ENCODE results near the gene C20orf173. TPM values are rescaled to one million over a fixed set of nuclear protein-coding genes. Genes with fewer than 3 reads are reported as not detected.

The C20orf173 gene
- total RNA-seq, 4 donors from 2014 or later = not detected

DNA sequence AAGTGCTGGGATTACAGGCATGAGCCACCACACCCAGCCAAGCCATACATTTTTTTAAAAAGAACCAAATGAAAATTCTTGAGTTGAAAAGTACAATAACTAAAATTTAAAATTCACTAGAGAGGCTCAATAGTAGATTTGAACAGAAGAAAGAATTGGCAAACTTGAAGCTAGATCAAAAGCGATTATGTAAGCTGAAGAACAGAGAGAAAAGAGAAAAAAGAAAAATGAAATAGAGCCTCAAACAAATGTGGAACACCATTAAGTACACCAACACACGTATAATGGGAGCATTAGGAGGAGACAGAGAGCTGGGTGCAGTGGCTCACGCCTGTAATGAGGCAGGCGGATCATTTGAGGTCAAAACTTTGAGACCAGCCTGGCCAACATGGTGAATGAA, 43.4 kb upstream of the C20orf173 start:
- Histone ChIP-seq H3K4me3 (no peak overlapping the region), H3K27ac (no peak overlapping the region), H3K36me3 (no peaks in the 10 kb centered on the region), H3K4me1 (no peaks in the 10 kb centered on the region), H3K9me3 (peaks cover 0 to 27% (median 0%) of the 10 kb centered on the region in 4 donors), H3K27me3 (no peaks in the 10 kb centered on the region)
- no peak for DNase-seq (ENCODE audit: low spot score in 2 of 2)
- WGBS, 2 donors = 94% methylated on average over 4 of the region's 4 CpGs
- TF ChIP-seq EP300 (IDR thresholded peaks at IDR 0.05) = no peak
- no peak for TF ChIP-seq POLR2A (IDR thresholded peaks at IDR 0.05)
- TF ChIP-seq, protein P1, sequence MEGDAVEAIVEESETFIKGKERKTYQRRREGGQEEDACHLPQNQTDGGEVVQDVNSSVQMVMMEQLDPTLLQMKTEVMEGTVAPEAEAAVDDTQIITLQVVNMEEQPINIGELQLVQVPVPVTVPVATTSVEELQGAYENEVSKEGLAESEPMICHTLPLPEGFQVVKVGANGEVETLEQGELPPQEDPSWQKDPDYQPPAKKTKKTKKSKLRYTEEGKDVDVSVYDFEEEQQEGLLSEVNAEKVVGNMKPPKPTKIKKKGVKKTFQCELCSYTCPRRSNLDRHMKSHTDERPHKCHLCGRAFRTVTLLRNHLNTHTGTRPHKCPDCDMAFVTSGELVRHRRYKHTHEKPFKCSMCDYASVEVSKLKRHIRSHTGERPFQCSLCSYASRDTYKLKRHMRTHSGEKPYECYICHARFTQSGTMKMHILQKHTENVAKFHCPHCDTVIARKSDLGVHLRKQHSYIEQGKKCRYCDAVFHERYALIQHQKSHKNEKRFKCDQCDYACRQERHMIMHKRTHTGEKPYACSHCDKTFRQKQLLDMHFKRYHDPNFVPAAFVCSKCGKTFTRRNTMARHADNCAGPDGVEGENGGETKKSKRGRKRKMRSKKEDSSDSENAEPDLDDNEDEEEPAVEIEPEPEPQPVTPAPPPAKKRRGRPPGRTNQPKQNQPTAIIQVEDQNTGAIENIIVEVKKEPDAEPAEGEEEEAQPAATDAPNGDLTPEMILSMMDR (IDR thresholded peaks at IDR 0.05) = no peak

- H3K9me3 ChIP-seq = peaks cover 0 to 27% (median 0%) of the 10 kb centered on the region in 4 donors
- H3K36me3 ChIP-seq = no peaks in the 10 kb centered on the region
- H3K27ac ChIP-seq = no peak overlapping the region
- no peaks in the 10 kb centered on the region for H3K27me3 ChIP-seq
- no peaks in the 10 kb centered on the region for H3K4me1 ChIP-seq
- H3K4me3 ChIP-seq = no peak overlapping the region
- TF ChIP-seq POLR2A (IDR thresholded peaks at IDR 0.05) = no peak
- DNase-seq (ENCODE audit: low spot score in 2 of 2) = no peak
Measured at GRCh38 chr20:35571555-35571954, 42.1 kb upstream of the C20orf173 start.

- no peak for DNase-seq (ENCODE audit: low spot score in 2 of 2)
- WGBS, 2 donors = 11 to 12% methylated on average over 2 of the region's 2 CpGs
- H3K4me3 ChIP-seq = no peak overlapping the region
- peaks cover 0 to 14% (median 0%) of the 10 kb centered on the region in 4 donors for H3K9me3 ChIP-seq
- H3K4me1 ChIP-seq = no peaks in the 10 kb centered on the region
- H3K27ac ChIP-seq = no peak overlapping the region
- H3K36me3 ChIP-seq = no peaks in the 10 kb centered on the region
- TF ChIP-seq, protein P1 (IDR thresholded peaks at IDR 0.05) = no peak
- no peak for TF ChIP-seq POLR2A (IDR thresholded peaks at IDR 0.05)
- H3K27me3 ChIP-seq = no peaks in the 10 kb centered on the region
Measured at GRCh38 chr20:35568645-35569044, 39.2 kb upstream of the C20orf173 start.

DNA sequence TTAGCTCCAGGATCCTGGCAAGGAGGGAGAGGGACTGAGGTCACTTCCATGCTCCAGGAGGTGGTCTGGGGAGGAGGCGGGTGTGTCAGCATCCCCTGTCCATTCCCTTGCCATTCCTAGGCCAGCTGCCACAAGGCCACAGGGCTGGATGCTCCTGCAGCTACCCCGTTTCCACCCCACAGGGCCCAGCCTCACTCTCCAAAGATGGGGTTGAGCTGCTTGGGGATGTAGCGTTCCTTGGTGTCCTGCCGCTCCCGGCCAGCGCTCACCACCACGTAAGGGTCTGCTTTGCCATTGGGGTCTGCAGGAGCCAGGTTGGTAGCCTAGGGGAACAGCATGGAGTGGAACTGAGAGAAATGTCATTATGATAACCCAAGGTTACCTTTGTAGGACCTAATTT, 35.5 kb upstream of the C20orf173 start:
- H3K4me3 ChIP-seq = no peak overlapping the region
- TF ChIP-seq, protein P1 (IDR thresholded peaks at IDR 0.05) = no peak
- TF ChIP-seq POLR2A (IDR thresholded peaks at IDR 0.05) = no peak
- no peak for TF ChIP-seq EP300 (IDR thresholded peaks at IDR 0.05)
- DNase-seq (ENCODE audit: low spot score in 2 of 2) = no peak
- no peak overlapping the region for H3K27ac ChIP-seq
- WGBS, 2 donors = 92 to 98% methylated on average over 6 to 7 of the region's 7 CpGs
- no peaks in the 10 kb centered on the region for H3K4me1 ChIP-seq
- no peaks in the 10 kb centered on the region for H3K9me3 ChIP-seq
- H3K36me3 ChIP-seq = no peaks in the 10 kb centered on the region
- no peaks in the 10 kb centered on the region for H3K27me3 ChIP-seq

DNA sequence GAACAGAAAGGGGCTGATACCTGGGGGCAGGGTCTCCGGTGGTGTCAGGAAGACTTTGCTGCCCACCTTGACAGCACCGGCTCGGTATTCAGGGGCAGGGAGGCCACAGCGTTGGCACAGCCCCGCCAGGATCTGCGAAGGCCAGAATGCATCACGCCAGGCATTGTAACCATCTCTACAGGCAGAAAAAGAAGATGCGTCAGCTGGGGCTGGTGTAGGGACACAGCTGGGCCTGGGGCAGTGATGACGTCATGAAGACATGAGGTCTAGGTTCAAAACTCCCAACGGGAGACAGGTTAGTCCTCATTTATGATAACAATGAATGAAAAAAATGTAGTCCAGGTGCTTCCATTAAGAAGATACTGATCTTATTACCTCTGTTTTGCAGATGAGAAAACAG, 34.4 kb upstream of the C20orf173 start:
- TF ChIP-seq EP300 (IDR thresholded peaks at IDR 0.05) (no peak), POLR2A (IDR thresholded peaks at IDR 0.05) (no peak)
- TF ChIP-seq, protein P1 (IDR thresholded peaks at IDR 0.05) = no peak
- Histone ChIP-seq H3K27ac (no peak overlapping the region), H3K4me1 (no peaks in the 10 kb centered on the region), H3K9me3 (no peaks in the 10 kb centered on the region), H3K27me3 (no peaks in the 10 kb centered on the region), H3K4me3 (no peak overlapping the region), H3K36me3 (peaks cover 0 to 10% (median 0%) of the 10 kb centered on the region in 3 donors)
- 85 to 90% methylated on average over 10 of the region's 10 CpGs for WGBS, 2 donors
- DNase-seq (ENCODE audit: low spot score in 2 of 2) = no peak

GRCh38 chr20:35562541-35563110, 33.2 kb upstream of the C20orf173 start:
- no peak for TF ChIP-seq POLR2A (IDR thresholded peaks at IDR 0.05)
- TF ChIP-seq, protein P1 (IDR thresholded peaks at IDR 0.05) = no peak
- no peak for TF ChIP-seq EP300 (IDR thresholded peaks at IDR 0.05)
- no peak overlapping the region for H3K4me3 ChIP-seq
- no peaks in the 10 kb centered on the region for H3K27me3 ChIP-seq
- no peaks in the 10 kb centered on the region for H3K4me1 ChIP-seq
- H3K27ac ChIP-seq = no peak overlapping the region
- 45 to 79% methylated on average over 2 to 5 of the region's 10 CpGs for WGBS, 2 donors
- DNase-seq (ENCODE audit: low spot score in 2 of 2) = no peak
- H3K36me3 ChIP-seq = peaks cover 0 to 22% (median 0%) of the 10 kb centered on the region in 3 donors
- no peaks in the 10 kb centered on the region for H3K9me3 ChIP-seq
